Mesendoderm (in vitro differentiated cells): ENCODE results near the gene CAMK1G.

Experiments used
- DNase-seq: peaks from one replicate; pipeline ENCODE4 v3.0.0; 2013
- H2AK5ac ChIP-seq: 2 replicates; pipeline ENCODE4 v1.6.1; 2013; ENCODE audit warnings: low read length, inconsistent platforms
- H2BK120ac ChIP-seq: 2 replicates; pipeline ENCODE4 v1.6.1; 2013; ENCODE audit warnings: low read depth, mild to moderate bottlenecking, low read length, moderate library complexity, mixed read lengths
- H2BK15ac ChIP-seq: replicated peaks from 2 replicates; pipeline ENCODE4 v1.6.1; 2013; ENCODE audit warnings: low read depth, mild to moderate bottlenecking, moderate library complexity
- H2BK5ac ChIP-seq: 2 replicates; pipeline ENCODE4 v1.6.1; 2013; ENCODE audit warnings: low read length, inconsistent platforms
- H3K18ac ChIP-seq: 2 replicates; pipeline ENCODE4 v1.6.1; 2013; ENCODE audit warnings: mild to moderate bottlenecking, low read length, mixed read lengths
- H3K23ac ChIP-seq: one replicate; pipeline ENCODE4 v1.6.1; 2013; ENCODE audit warnings: low read length
- H3K27ac ChIP-seq: 2 replicates; pipeline ENCODE4 v1.5.1; 2013; ENCODE audit warnings: low read depth, mild to moderate bottlenecking, inconsistent platforms, low read length, moderate library complexity
- H3K27me3 ChIP-seq: 2 replicates; pipeline ENCODE4 v1.6.1; 2013; ENCODE audit warnings: low read length, control low read depth, mild to moderate bottlenecking, inconsistent platforms; ENCODE audit not compliant: insufficient read depth, poor library complexity
- H3K36me3 ChIP-seq: 2 replicates; pipeline ENCODE4 v1.6.1; 2013; ENCODE audit warnings: low read length, inconsistent platforms; ENCODE audit not compliant: control insufficient read depth, insufficient read depth
- H3K4ac ChIP-seq: one replicate; pipeline ENCODE4 v1.6.1; 2013; ENCODE audit warnings: low read depth, mild to moderate bottlenecking, low read length, moderate library complexity
- H3K4me1 ChIP-seq: 2 replicates; pipeline ENCODE4 v1.6.1; 2013; ENCODE audit warnings: low read depth, low read length, inconsistent platforms; ENCODE audit not compliant: control insufficient read depth
- H3K4me2 ChIP-seq: 2 replicates; pipeline ENCODE4 v1.6.1; 2013; ENCODE audit warnings: low read length
- H3K4me3 ChIP-seq: 2 replicates; pipeline ENCODE4 v1.5.1; 2013; ENCODE audit warnings: mild to moderate bottlenecking, low read length
- H3K56ac ChIP-seq: one replicate; pipeline ENCODE4 v1.6.1; 2013; ENCODE audit warnings: low read length
- H3K79me1 ChIP-seq: 2 replicates; pipeline ENCODE4 v1.6.1; 2013; ENCODE audit warnings: low read length, inconsistent platforms
- H3K79me2 ChIP-seq: 2 replicates; pipeline ENCODE4 v1.6.1; 2013; ENCODE audit warnings: mild to moderate bottlenecking, low read length; ENCODE audit not compliant: control insufficient read depth, insufficient read depth
- H3K9ac ChIP-seq: 2 replicates; pipeline ENCODE4 v1.6.1; 2013; ENCODE audit warnings: low read length, inconsistent platforms
- H4K5ac ChIP-seq: one replicate; pipeline ENCODE4 v1.6.1; 2013; ENCODE audit warnings: low read length
- H4K8ac ChIP-seq: one replicate; pipeline ENCODE4 v1.6.1; 2013; ENCODE audit warnings: low read depth, mild to moderate bottlenecking, control low read depth, low read length, moderate library complexity
- WGBS: extraction: QIAGEN DNeasy Blood & Tissue Kit; methylation state at CpG from one replicate; pipeline ENCODE4 v1.1.7; 2013; ENCODE audit warnings: low lambda C conversion rate, missing lambda C conversion rate; ENCODE audit not compliant: insufficient coverage; ENCODE audit errors: extremely low coverage; 5-methylcytosine and 5-hydroxymethylcytosine counted together

CAMK1G gene

GRCh38 chr1:209622841-209623829 is 39.6 kb downstream of the CAMK1G start:
- Histone ChIP-seq H3K4ac (no peak overlapping the region), H3K27ac (no peak overlapping the region), H3K4me1 (no peaks in the 10 kb centered on the region), H2AK5ac (no peak overlapping the region), H3K18ac (no peak overlapping the region), H4K8ac (no peak overlapping the region), H4K5ac (no peak overlapping the region), H3K79me1 (no peaks in the 10 kb centered on the region), H2BK120ac (no peak overlapping the region), H3K27me3 (no peaks in the 10 kb centered on the region), H3K4me3 (no peak overlapping the region), H3K9ac (no peak overlapping the region), H2BK15ac (no peak overlapping the region), H2BK5ac (no peak overlapping the region), H3K23ac (no peak overlapping the region), H3K79me2 (no peaks in the 10 kb centered on the region), H3K36me3 (no peaks in the 10 kb centered on the region), H3K4me2 (no peak overlapping the region), H3K56ac (no peak overlapping the region)
- no peak for DNase-seq
- no CpG with 5 or more reads among the region's 24 CpGs for WGBS

GRCh38 chr1:209624558-209625549 is 41.3 kb downstream of the CAMK1G start:
- H3K4ac ChIP-seq: no peak overlapping the region
- DNase-seq: no peak
- H3K9ac ChIP-seq: no peak overlapping the region
- H2AK5ac ChIP-seq: no peak overlapping the region
- no CpG with 5 or more reads among the region's 15 CpGs for WGBS
- no peaks in the 10 kb centered on the region for H3K79me1 ChIP-seq
- H3K56ac ChIP-seq: no peak overlapping the region
- no peak overlapping the region for H4K8ac ChIP-seq
- no peak overlapping the region for H2BK5ac ChIP-seq
- no peaks in the 10 kb centered on the region for H3K79me2 ChIP-seq
- H3K4me3 ChIP-seq: no peak overlapping the region
- H3K4me2 ChIP-seq: no peak overlapping the region
- no peaks in the 10 kb centered on the region for H3K4me1 ChIP-seq
- no peak overlapping the region for H3K27ac ChIP-seq
- no peak overlapping the region for H3K18ac ChIP-seq
- H4K5ac ChIP-seq: no peak overlapping the region
- no peaks in the 10 kb centered on the region for H3K36me3 ChIP-seq
- no peak overlapping the region for H2BK15ac ChIP-seq
- H3K27me3 ChIP-seq: no peaks in the 10 kb centered on the region
- H2BK120ac ChIP-seq: no peak overlapping the region
- H3K23ac ChIP-seq: no peak overlapping the region

- Histone ChIP-seq H2AK5ac (no peak overlapping the region), H2BK120ac (no peak overlapping the region), H2BK5ac (no peak overlapping the region), H4K8ac (no peak overlapping the region), H4K5ac (no peak overlapping the region), H3K36me3 (no peaks in the 10 kb centered on the region), H3K4me2 (no peak overlapping the region), H3K79me2 (no peaks in the 10 kb centered on the region), H3K27ac (no peak overlapping the region), H3K4ac (no peak overlapping the region), H2BK15ac (no peak overlapping the region), H3K79me1 (no peaks in the 10 kb centered on the region), H3K27me3 (no peaks in the 10 kb centered on the region), H3K9ac (no peak overlapping the region), H3K18ac (no peak overlapping the region), H3K23ac (no peak overlapping the region), H3K4me3 (no peak overlapping the region), H3K56ac (no peak overlapping the region), H3K4me1 (no peaks in the 10 kb centered on the region)
- peak; percentile 61 for DNase-seq
- WGBS: no CpG with 5 or more reads among the region's 18 CpGs
These were observed 42.3 kb downstream of the CAMK1G start for GRCh38 chr1:209625791-209626285.

GRCh38 chr1:209626346-209627026 is 43.0 kb downstream of the CAMK1G start:
- Histone ChIP-seq H3K4me2 (no peak overlapping the region), H3K79me1 (no peaks in the 10 kb centered on the region), H3K9ac (no peak overlapping the region), H3K27ac (no peak overlapping the region), H3K4ac (no peak overlapping the region), H4K5ac (no peak overlapping the region), H3K23ac (no peak overlapping the region), H4K8ac (no peak overlapping the region), H3K4me1 (no peaks in the 10 kb centered on the region), H3K36me3 (no peaks in the 10 kb centered on the region), H2BK5ac (no peak overlapping the region), H2BK15ac (no peak overlapping the region), H3K4me3 (no peak overlapping the region), H3K18ac (no peak overlapping the region), H2AK5ac (no peak overlapping the region), H3K79me2 (no peaks in the 10 kb centered on the region), H3K56ac (no peak overlapping the region), H3K27me3 (no peaks in the 10 kb centered on the region), H2BK120ac (no peak overlapping the region)
- no peak for DNase-seq
- no CpG with 5 or more reads among the region's 19 CpGs for WGBS

- WGBS: no CpG with 5 or more reads among the region's 16 CpGs
These were observed 43.7 kb downstream of the CAMK1G start for GRCh38 chr1:209627027-209627731.

More at GRCh38 chr1:209627027-209627731, 43.7 kb downstream of the CAMK1G start:
- no peak overlapping the region for H3K4me3 ChIP-seq
- H3K4me1 ChIP-seq: no peaks in the 10 kb centered on the region
- no peak overlapping the region for H2AK5ac ChIP-seq
- no peaks in the 10 kb centered on the region for H3K79me1 ChIP-seq
- H2BK15ac ChIP-seq: no peak overlapping the region
- DNase-seq: no peak
- no peak overlapping the region for H3K9ac ChIP-seq
- no peak overlapping the region for H2BK5ac ChIP-seq
- no peak overlapping the region for H3K27ac ChIP-seq
- H3K4me2 ChIP-seq: no peak overlapping the region
- no peaks in the 10 kb centered on the region for H3K79me2 ChIP-seq
- H2BK120ac ChIP-seq: no peak overlapping the region
- no peak overlapping the region for H3K4ac ChIP-seq
- H4K5ac ChIP-seq: no peak overlapping the region
- no peak overlapping the region for H3K18ac ChIP-seq
- no peak overlapping the region for H4K8ac ChIP-seq
- H3K27me3 ChIP-seq: no peaks in the 10 kb centered on the region
- no peak overlapping the region for H3K23ac ChIP-seq
- H3K56ac ChIP-seq: no peak overlapping the region
- H3K36me3 ChIP-seq: no peaks in the 10 kb centered on the region
